ENCODE measurements around the gene APOB. TPM values are rescaled to one million over a fixed set of nuclear protein-coding genes. Genes with fewer than 3 reads are reported as not detected.
A peak's percentile ranks its signal among the peaks of the same experiment; 100 is the strongest.

Gene APOB
- total and polyA plus RNA-seq, 2 of the 13 experiments (the other 11 are each of a cell fraction or from before 2014, with no cell fraction given) = 1,569 to 2,515 TPM

GRCh38 chr2:21010813-21011439, 32.9 kb downstream of the APOB start:
- Histone ChIP-seq H2AFZ (ENCODE audit: low read length) (no peak overlapping the region), H3K79me2 (ENCODE audit: insufficient read depth, low read length) (peaks cover 10% of the 10 kb centered on the region), H3K36me3 (replicated peaks in 1 of 2; ENCODE audit: control insufficient read depth in 1 of 2, insufficient read depth in 2 of 2, low read length in 2 of 2) (peaks cover 61 to 100% of the 10 kb centered on the region in 2 experiments), H4K20me1 (ENCODE audit: insufficient read depth, low read length) (peaks cover 100% of the 10 kb centered on the region), H3K27ac (ENCODE audit: extremely low read length, insufficient read depth, low read length) (no peak overlapping the region), H3K9me3 (ENCODE audit: low read length) (no peaks in the 10 kb centered on the region; the same call in 1 of the 2 replicates), H3K4me1 (ENCODE audit: insufficient read depth, low read length) (peaks cover 30% of the 10 kb centered on the region), H3K9ac (ENCODE audit: insufficient read depth, low read depth, low read length) (no peak overlapping the region), H3K4me2 (ENCODE audit: low read depth, low read length) (no peak overlapping the region), H3K4me3 (replicated peaks in 1 of 3; ENCODE audit: insufficient read depth in 1 of 3, low read depth in 2 of 3, low read length in 3 of 3) (no peak overlapping the region), H3K27me3 (ENCODE audit: control insufficient read depth in 1 of 2, insufficient read depth in 2 of 2, low read length in 2 of 2) (no peaks in the 10 kb centered on the region)
- intact Hi-C loops (cut with micrococcal nuclease; ENCODE audit: unreplicated experiment) = no loop called here
- no peak for FAIRE-seq
- BruUV-seq (replicated peaks) = no TSS peak
- CTCF ChIA-PET (ENCODE audit: low intra/inter-chr PET ratio, low total read pairs) = no interaction called here
- in situ Hi-C loops (cut with HindIII; ENCODE audit: extremely low pct_ligation_motif_present, low pct_unique_long_range_greater_than_20kb) = no loop called here
- DNase-seq (ENCODE audit: low spot score) = no peak
- WGBS (ENCODE audit: low lambda C conversion rate) = 95% methylated on average over 10 of the region's 10 CpGs
- POLR2A ChIA-PET = interaction anchor here (0.7 to 13.6 kb wide), 9 partner anchors 8 to 88 kb away, joined by 3 to 119 read pairs (median 5); no protein-coding TSS in a partner anchor
- ATAC-seq = peak; percentile 0; the same call in 1 of the 3 replicates
- TF ChIP-seq MBNL3 (CRISPR knock-in tag; conservative IDR thresholded peaks at IDR 0.05) (peak; percentile 68; the same call in 1 of the 2 replicates), MTA3 (CRISPR knock-in tag; IDR thresholded peaks at IDR 0.05) (no peak), GATAD2A (CRISPR knock-in tag; IDR thresholded peaks at IDR 0.05) (no peak), ZNF232 (CRISPR knock-in tag; IDR thresholded peaks at IDR 0.05; ENCODE audit: borderline replicate concordance) (peak; percentile 65; the same call in 1 of the 2 replicates), BRCA1 (CRISPR knock-in tag; IDR thresholded peaks at IDR 0.05) (0 out of 2 replicates have a peak, but pooled peaks have one; percentile 27), PPARG (CRISPR knock-in tag; conservative IDR thresholded peaks at IDR 0.05) (no peak), ZNF800 (CRISPR knock-in tag; IDR thresholded peaks at IDR 0.05) (peak; percentile 50; the same call in 1 of the 2 replicates), ZFP1 (CRISPR knock-in tag; IDR thresholded peaks at IDR 0.05) (no peak), CSRNP1 (CRISPR knock-in tag; IDR thresholded peaks at IDR 0.05) (no peak), NFIC (IDR thresholded peaks at IDR 0.05; ENCODE audit: low read length) (peak; percentile 73), SP1 (IDR thresholded peaks at IDR 0.05) (no peak), SP1 (CRISPR knock-in tag; IDR thresholded peaks at IDR 0.05) (no peak), ZNF7 (CRISPR knock-in tag; IDR thresholded peaks at IDR 0.05) (peak; percentile 54; the same call in 1 of the 2 replicates), SMAD1 (CRISPR knock-in tag; IDR thresholded peaks at IDR 0.05; ENCODE audit: borderline replicate concordance, low read depth) (no peak), HDAC6 (IDR thresholded peaks at IDR 0.05; ENCODE audit: low read depth, low read length) (no peak), THYN1 (CRISPR knock-in tag; IDR thresholded peaks at IDR 0.05; ENCODE audit: borderline replicate concordance, low read depth) (no peak), ZNF615 (CRISPR knock-in tag; IDR thresholded peaks at IDR 0.05; ENCODE audit: borderline replicate concordance) (0 out of 2 replicates have a peak, but pooled peaks have one; percentile 30), SIX4 (CRISPR knock-in tag; IDR thresholded peaks at IDR 0.05) (no peak), REL (CRISPR knock-in tag; conservative IDR thresholded peaks at IDR 0.05) (0 out of 2 replicates have a peak, but pooled peaks have one; percentile 3), ZNF256 (CRISPR knock-in tag; conservative IDR thresholded peaks at IDR 0.05) (no peak), POLR2A (IDR thresholded peaks at IDR 0.05; ENCODE audit: insufficient read depth in 1 of 2, low read depth in 2 of 2, low read length in 2 of 2) (peak; percentile 57 to 74; a peak in 3 of 4 replicates), ZNF484 (CRISPR knock-in tag; IDR thresholded peaks at IDR 0.05; ENCODE audit: borderline replicate concordance, low read depth) (0 out of 2 replicates have a peak, but pooled peaks have one; percentile 18), ZNF451 (CRISPR knock-in tag; IDR thresholded peaks at IDR 0.05) (no peak), ZNF607 (CRISPR knock-in tag; IDR thresholded peaks at IDR 0.05; ENCODE audit: borderline replicate concordance) (0 out of 2 replicates have a peak, but pooled peaks have one; percentile 46), ESRRA (CRISPR knock-in tag; IDR thresholded peaks at IDR 0.05; ENCODE audit: low read depth) (no peak)

Measured in HepG2 (cell line).